ENCODE data around the gene SLC52A3.

- TF ChIP-seq CTCF (IDR thresholded peaks at IDR 0.05) (no peak), POLR2A (IDR thresholded peaks at IDR 0.05) (no peak)
Measured at GRCh38 chr20:753136-753535, 15.2 kb downstream of the SLC52A3 start.

Measured in Peyer's patch (tissue), 4 donors.